HepG2 (cell line): ENCODE measurements around the gene SLC43A1. TPM values are rescaled to one million over a fixed set of nuclear protein-coding genes. Genes with fewer than 3 reads are reported as not detected.

Experiments used
- ATAC-seq: fragments of 200-7000 bp; cut with Tn5 transposase; 3 replicates; pipeline ENCODE4 v1.9.1; 2020; ENCODE audit warnings: mild to moderate bottlenecking, moderate library complexity
- BruUV-seq: library from RNA; stranded (reverse); fragments of 400-500 nt; replicated peaks from 2 replicates; lab custom pipeline; 2021; lab: Mats Ljungman, UMichigan
- CTCF ChIA-PET: fragments of 300-600 bp; formaldehyde crosslinking; extraction: SDS; loops from one replicate; lab custom pipeline; 2021; ENCODE audit warnings: low total read pairs, inconsistent platforms, low intra/inter-chr PET ratio; lab: Yijun Ruan, JAX
- POLR2A ChIA-PET: fragments of 350-600 bp; sonication (Branson Sonifier 250); formaldehyde crosslinking; loops from one replicate; lab custom pipeline; 2020; ENCODE audit warnings: antibody characterized with exemption, inconsistent platforms; lab: Yijun Ruan, JAX
- DNase-seq: peaks from one replicate; pipeline ENCODE4 v3.0.0-alpha.2; 2015; ENCODE audit warnings: low spot score
- FAIRE-seq: peaks from 3 replicates; lab custom pipeline; 2011; peaks lifted over from hg19 to GRCh38; lab: Jason Lieb, UNC
- H2AFZ ChIP-seq: one replicate; pipeline ENCODE4 v1.6.1; 2011; ENCODE audit warnings: low read length, inconsistent platforms
- H3K27ac ChIP-seq: fragments of 300-600 bp; 3 replicates; pipeline ENCODE4 v1.8.0; 2011; ENCODE audit warnings: mixed run types, mild to moderate bottlenecking, mixed read lengths, low read length, inconsistent platforms; ENCODE audit not compliant: insufficient read depth; ENCODE audit errors: extremely low read length
- H3K27me3 ChIP-seq, 2 experiments: fragments of 200-600 bp in 1 of 2; 2 replicates in 1 of 2; 3 replicates in 1 of 2; pipeline versions ENCODE4 v1.6.0 to v1.8.0; 2011; ENCODE audit warnings: low read length in 2 of 2, mild to moderate bottlenecking in 2 of 2, moderate library complexity in 2 of 2, inconsistent platforms in 1 of 2; ENCODE audit not compliant: insufficient read depth in 2 of 2, control insufficient read depth in 1 of 2
- H3K36me3 ChIP-seq, 2 experiments: fragments of 200-600 bp in 1 of 2; replicated peaks in 1 of 2; 2 replicates in 1 of 2; 3 replicates in 1 of 2; pipeline versions ENCODE4 v1.5.1 to v1.8.0; 2011; ENCODE audit warnings: low read length in 2 of 2, inconsistent platforms in 1 of 2; ENCODE audit not compliant: insufficient read depth in 2 of 2, control insufficient read depth in 1 of 2
- H3K4me1 ChIP-seq: 2 replicates; pipeline ENCODE4 v1.5.1; 2012; ENCODE audit warnings: low read length, inconsistent platforms; ENCODE audit not compliant: insufficient read depth
- H3K4me2 ChIP-seq: 2 replicates; pipeline ENCODE4 v1.6.0; 2011; ENCODE audit warnings: low read depth, low read length, inconsistent platforms
- H3K4me3 ChIP-seq, 3 experiments: fragments of 200-600 bp in 1 of 3; sonication (generic), shearing (Covaris generic) in 1 of 3; replicated peaks in 1 of 3; 2 replicates each; pipeline ENCODE4 v1.5.1; 2011 to 2016; ENCODE audit warnings: low read length in 3 of 3, inconsistent platforms in 2 of 3, low read depth in 2 of 3, mild to moderate bottlenecking in 2 of 3, control low read depth in 1 of 3, mixed read lengths in 1 of 3; ENCODE audit not compliant: insufficient read depth in 1 of 3
- H3K79me2 ChIP-seq: one replicate; pipeline ENCODE4 v1.6.1; 2011; ENCODE audit warnings: low read length, inconsistent platforms; ENCODE audit not compliant: insufficient read depth
- H3K9ac ChIP-seq: 2 replicates; pipeline ENCODE4 v1.6.0; 2011; ENCODE audit warnings: mild to moderate bottlenecking, low read depth, low read length, inconsistent platforms; ENCODE audit not compliant: insufficient read depth
- H3K9me3 ChIP-seq: 2 replicates; pipeline ENCODE4 v1.5.1; 2012; ENCODE audit warnings: mild to moderate bottlenecking, low read length
- H4K20me1 ChIP-seq: 2 replicates; pipeline ENCODE4 v1.6.0; 2011; ENCODE audit warnings: inconsistent platforms, mild to moderate bottlenecking, low read length, moderate library complexity; ENCODE audit not compliant: insufficient read depth
- ATRX ChIP-seq: sonication (generic); formaldehyde crosslinking; IDR thresholded peaks from 2 replicates; pipeline ENCODE4 v1.4.0; 2020; ENCODE audit warnings: missing genetic modification reagents, borderline replicate concordance
- HNRNPUL1 ChIP-seq: fragments of 200-400 bp; formaldehyde crosslinking; IDR thresholded peaks from 2 replicates; pipeline ENCODE4 v1.6.1; 2017; ENCODE audit warnings: low read depth, mild to moderate bottlenecking, low read length, moderate library complexity
- RAD51 ChIP-seq: fragments of 450-650 bp; IDR thresholded peaks from 2 replicates; pipeline ENCODE4 v1.6.1; 2016; ENCODE audit warnings: borderline replicate concordance
- SOX13 ChIP-seq, 3 experiments: fragments of 450-650 bp in 1 of 3; sonication (generic) in 1 of 3; formaldehyde crosslinking in 1 of 3; IDR thresholded peaks in 2 of 3; conservative IDR thresholded peaks in 1 of 3; 2 replicates each; pipeline versions ENCODE4 v1.5.0 to v1.6.1; 2016 to 2020; ENCODE audit warnings: antibody characterized with exemption in 1 of 3, mild to moderate bottlenecking in 1 of 3, missing compliant biosample characterization in 1 of 3, missing genetic modification reagents in 1 of 3, moderate library complexity in 1 of 3
- XRCC5 ChIP-seq: fragments of 200-400 bp; formaldehyde crosslinking; optimal IDR thresholded peaks from 2 replicates; pipeline ENCODE3; 2017; ENCODE audit warnings: mild to moderate bottlenecking, low read length
- ZBTB8A ChIP-seq: sonication (generic); formaldehyde crosslinking; IDR thresholded peaks from 2 replicates; pipeline ENCODE4 v1.4.0; 2020; ENCODE audit warnings: mild to moderate bottlenecking, low read depth, missing genetic modification reagents, borderline replicate concordance
- ZNF367 ChIP-seq: sonication (generic); formaldehyde crosslinking; IDR thresholded peaks from 2 replicates; pipeline ENCODE4 v1.4.0; 2020; ENCODE audit warnings: missing genetic modification reagents, borderline replicate concordance
- ZNF629 ChIP-seq: sonication (generic); formaldehyde crosslinking; conservative IDR thresholded peaks from 2 replicates; pipeline ENCODE4 v1.5.0; 2020; ENCODE audit warnings: missing genetic modification reagents
- ZNF883 ChIP-seq: sonication (generic); formaldehyde crosslinking; IDR thresholded peaks from 2 replicates; pipeline ENCODE4 v1.5.1; 2020; ENCODE audit warnings: mild to moderate bottlenecking, missing genetic modification reagents; ENCODE audit errors: not compliant biosample characterization
- in situ Hi-C: cut with HindIII; loops from 2 replicates; pipeline ENCODE4 v1.10.0; 2017; ENCODE audit warnings: low pct_unique_long_range_greater_than_20kb; ENCODE audit not compliant: extremely low pct_ligation_motif_present
- intact Hi-C: fragments of 100-400 bp; cut with micrococcal nuclease; formaldehyde crosslinking; loops from one replicate; pipeline ENCODE4 v1.10.0; 2022; ENCODE audit not compliant: unreplicated experiment
- polyA plus RNA-seq, 8 experiments: library from polyadenylated mRNA; depleted of rRNA in 3 of 8; stranded (reverse) in 7 of 8; unstranded in 1 of 8; fragments of >200 nt; fragmentation: Illumina TruSeq in 4 of 8; extraction: Trizol in 4 of 8; gene quantifications; 2 replicates each; pipeline versions ENCODE4 v1.2.1 to v1.2.3, GENCODE V29; 2011 to 2016; ENCODE audit warnings: low read depth in 4 of 8, missing spikeins in 1 of 8, mixed read lengths in 1 of 8; ENCODE audit not compliant: insufficient read depth in 1 of 8
- total RNA-seq, 5 experiments: library from RNA; depleted of rRNA; stranded (reverse); fragments of >200 nt; fragmentation: Illumina TruSeq; extraction: Trizol; gene quantifications; 2 replicates each; pipeline ENCODE4 v1.2.3, GENCODE V29; 2016; ENCODE audit warnings: low read depth in 1 of 5

Gene SLC43A1
- total and polyA plus RNA-seq, 2 of the 13 experiments (the other 11 are each of a cell fraction or from before 2014, with no cell fraction given): 72.3 to 87.6 TPM

DNA sequence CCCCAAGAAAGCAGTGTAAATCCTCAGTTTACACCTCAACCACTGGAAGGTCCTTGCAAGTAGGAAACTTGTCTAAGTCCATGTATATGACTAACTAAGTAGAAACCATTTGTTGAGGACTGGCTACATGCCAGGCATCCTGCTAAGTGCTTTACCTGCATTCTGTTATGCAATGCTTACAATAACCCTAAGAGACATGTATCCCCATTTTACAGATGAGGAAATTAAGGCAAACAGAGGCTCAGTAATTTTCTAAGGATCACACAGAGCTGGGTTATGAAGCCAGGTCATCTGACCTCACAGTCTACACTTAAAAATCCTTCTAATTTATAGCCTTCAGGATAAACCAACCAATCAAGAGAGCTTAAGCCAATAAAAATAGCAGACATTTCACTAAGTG, 13.5 kb upstream of the SLC43A1 start:
- Histone ChIP-seq H3K9ac (no peak overlapping the region), H3K9me3 (no peaks in the 10 kb centered on the region), H3K36me3 (peaks cover 0 to 5% of the 10 kb centered on the region in 2 experiments; a peak in 1 of 5 replicates), H3K4me1 (peaks cover 42% of the 10 kb centered on the region), H3K27me3 (peaks cover 0 to 5% of the 10 kb centered on the region in 2 experiments; a peak in 1 of 5 replicates), H3K79me2 (peaks cover 13% of the 10 kb centered on the region), H4K20me1 (no peaks in the 10 kb centered on the region), H3K4me3 (no peak overlapping the region), H2AFZ (no peak overlapping the region), H3K4me2 (no peak overlapping the region; the same call in 1 of the 2 replicates), H3K27ac (no peak overlapping the region)
- ChIA-PET POLR2A (interaction anchor here (1.4 to 5.2 kb wide), 2 partner anchors 14 to 36 kb away, joined by 6 to 42 read pairs; partner anchors contain the start of gene SLC43A1), CTCF (interaction anchor here (0.9 kb wide), 1 partner anchor 72 kb away, joined by 3 read pairs; no protein-coding TSS in a partner anchor)
- ATAC-seq (no peak), FAIRE-seq (no peak), DNase-seq (no peak)
- in situ Hi-C loops (loop anchor here (5.0 kb wide), 1 partner anchor 37 kb away; no protein-coding TSS in a partner anchor), intact Hi-C loops (no loop called here)
- no TSS peak for BruUV-seq
- TF ChIP-seq SOX13 (IDR thresholded peaks at IDR 0.05): no peak
- no peak for TF ChIP-seq SOX13 (CRISPR knock-in tag; conservative IDR thresholded peaks at IDR 0.05 in 1 of 2, IDR thresholded peaks at IDR 0.05 in 1 of 2)
- no peak for TF ChIP-seq ZNF367
- no peak for TF ChIP-seq ATRX (CRISPR knock-in tag)
- no peak for TF ChIP-seq XRCC5
- TF ChIP-seq ZNF629: peak; percentile 82
- TF ChIP-seq RAD51: no peak
- no peak for TF ChIP-seq ZBTB8A (CRISPR knock-in tag)
- TF ChIP-seq ZNF883 (CRISPR knock-in tag): no peak
- TF ChIP-seq HNRNPUL1: no peak
